GM20431 (cell line): ENCODE data around the gene COL4A4.

Experiments used
- in situ Hi-C: fragments of 300-500 bp; cut with MseI, MboI; formaldehyde crosslinking; loops from one replicate; pipeline ENCODE4 v1.15.0; 2020; ENCODE audit warnings: low sequenced_read_pairs; ENCODE audit not compliant: unreplicated experiment

COL4A4 gene

DNA sequence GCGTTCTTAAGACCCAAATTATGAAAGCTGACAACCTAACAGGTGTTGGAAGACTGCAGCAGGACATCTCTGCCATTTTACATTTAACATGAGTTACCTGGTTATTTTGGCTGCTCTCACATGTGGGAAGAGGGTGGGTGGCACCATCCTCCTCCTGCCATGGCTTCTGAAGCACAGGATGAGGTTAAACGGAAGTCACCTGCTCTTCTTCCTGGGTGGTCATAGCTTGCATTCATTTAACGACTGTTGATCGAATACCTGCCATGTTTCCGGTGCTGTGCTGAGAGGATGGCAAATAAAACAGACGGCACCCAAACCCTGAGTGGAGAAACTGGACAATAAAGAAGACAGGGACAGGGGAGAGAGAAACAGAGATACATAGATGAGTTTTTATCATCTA is 210.2 kb downstream of the COL4A4 start:
- in situ Hi-C loops = no loop called here

DNA sequence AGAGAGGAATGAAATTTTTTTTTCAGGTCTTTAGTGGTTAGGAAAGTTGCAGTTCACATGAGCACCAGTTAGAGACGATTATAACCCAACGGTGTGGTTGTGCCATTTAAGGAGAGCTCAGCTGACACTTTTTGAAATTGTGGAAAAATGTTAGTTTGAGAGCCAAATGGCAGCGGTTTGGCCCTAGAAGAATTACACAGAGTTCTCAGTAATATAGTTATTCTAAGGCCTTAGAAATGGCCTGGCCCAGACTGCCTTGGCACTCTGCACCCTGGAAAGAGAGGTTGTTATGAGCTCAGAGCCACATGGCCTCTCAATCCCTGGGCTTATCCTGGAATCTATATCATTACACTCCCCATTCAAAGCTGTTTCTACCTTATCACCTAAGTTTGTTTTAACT is 210.8 kb downstream of the COL4A4 start:
- in situ Hi-C loops = no loop called here
